ENCODE data around the gene SIRT5.

DNA sequence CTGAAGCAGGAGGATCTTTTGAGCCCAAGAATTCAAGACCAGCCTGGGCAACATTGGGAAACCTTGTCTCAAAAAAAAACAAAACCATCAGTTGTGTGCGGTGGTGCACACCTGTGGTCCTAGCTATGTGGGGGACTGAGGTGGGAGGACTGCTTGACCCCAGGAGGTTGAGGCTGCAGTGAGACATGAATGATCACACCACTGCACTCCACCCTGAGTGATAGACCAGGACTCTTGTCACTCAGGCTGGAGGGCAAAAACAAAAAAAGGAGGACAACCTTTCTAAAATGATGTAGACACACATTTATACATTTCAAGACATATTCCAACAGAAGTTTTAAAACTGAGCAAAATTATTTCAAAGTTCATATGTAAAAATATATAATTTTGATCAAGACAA is 85.9 kb downstream of the SIRT5 start:
- TF ChIP-seq EZH2 (IDR thresholded peaks at IDR 0.05; ENCODE audit: low read length, unreplicated experiment) (no peak), EZH2phosphoT487 (IDR thresholded peaks at IDR 0.05; ENCODE audit: borderline replicate concordance, low read length) (no peak)
- TF ChIP-seq, protein P1, sequence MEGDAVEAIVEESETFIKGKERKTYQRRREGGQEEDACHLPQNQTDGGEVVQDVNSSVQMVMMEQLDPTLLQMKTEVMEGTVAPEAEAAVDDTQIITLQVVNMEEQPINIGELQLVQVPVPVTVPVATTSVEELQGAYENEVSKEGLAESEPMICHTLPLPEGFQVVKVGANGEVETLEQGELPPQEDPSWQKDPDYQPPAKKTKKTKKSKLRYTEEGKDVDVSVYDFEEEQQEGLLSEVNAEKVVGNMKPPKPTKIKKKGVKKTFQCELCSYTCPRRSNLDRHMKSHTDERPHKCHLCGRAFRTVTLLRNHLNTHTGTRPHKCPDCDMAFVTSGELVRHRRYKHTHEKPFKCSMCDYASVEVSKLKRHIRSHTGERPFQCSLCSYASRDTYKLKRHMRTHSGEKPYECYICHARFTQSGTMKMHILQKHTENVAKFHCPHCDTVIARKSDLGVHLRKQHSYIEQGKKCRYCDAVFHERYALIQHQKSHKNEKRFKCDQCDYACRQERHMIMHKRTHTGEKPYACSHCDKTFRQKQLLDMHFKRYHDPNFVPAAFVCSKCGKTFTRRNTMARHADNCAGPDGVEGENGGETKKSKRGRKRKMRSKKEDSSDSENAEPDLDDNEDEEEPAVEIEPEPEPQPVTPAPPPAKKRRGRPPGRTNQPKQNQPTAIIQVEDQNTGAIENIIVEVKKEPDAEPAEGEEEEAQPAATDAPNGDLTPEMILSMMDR (conservative IDR thresholded peaks at IDR 0.05; ENCODE audit: low read depth, low read length) = no peak

All from PC-3 (cell line).